ENCODE data around the gene ACD. TPM values are rescaled to one million over a fixed set of nuclear protein-coding genes. Genes with fewer than 3 reads are reported as not detected.

ACD gene
- total and polyA plus RNA-seq, 9 donors: 5.3 to 40.8 (median 29.4) TPM

DNA sequence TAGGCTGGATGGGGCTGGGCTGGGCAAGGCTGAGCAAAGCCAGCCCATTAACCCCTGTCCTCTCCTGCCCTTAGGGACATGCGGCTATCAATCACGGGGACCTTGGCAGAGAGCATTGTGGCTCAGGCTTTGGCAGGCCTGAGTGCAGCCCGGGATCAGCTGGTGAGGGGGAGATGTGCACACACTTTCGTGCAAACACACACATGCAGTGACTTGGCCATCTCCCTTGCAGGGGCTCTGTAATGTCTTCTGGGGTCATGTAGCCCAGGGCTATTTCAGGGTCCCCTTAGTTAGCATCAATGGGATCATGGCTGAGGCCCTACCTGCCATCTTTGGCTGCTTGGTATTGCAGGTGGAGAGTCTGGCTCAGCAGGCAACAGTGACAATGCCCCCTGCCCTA, 8.2 kb downstream of the ACD start:
- Histone ChIP-seq H3K27ac (no peak overlapping the region), H3K36me3 (no peaks in the 10 kb centered on the region), H3K27me3 (peaks cover 6% of the 10 kb centered on the region), H3K4me3 (no peak overlapping the region), H3K9me3 (no peaks in the 10 kb centered on the region), H3K4me1 (ENCODE audit: insufficient read depth) (peaks cover 8% of the 10 kb centered on the region)
- 67 to 75% (median 74%) methylated on average over 4 of the region's 4 CpGs for whole genome bisulfite sequencing, 3 donors
- intact Hi-C loops (cut with DNase I): loop anchor here in 1 of 4 donors (5.0 kb wide), 1 partner anchor 85 kb away; no protein-coding TSS in a partner anchor
- TF ChIP-seq POLR2A (IDR thresholded peaks at IDR 0.05) (no peak), EP300 (IDR thresholded peaks at IDR 0.05) (no peak), CTCF (IDR thresholded peaks at IDR 0.05) (no peak)
- no peak for DNase-seq

DNA sequence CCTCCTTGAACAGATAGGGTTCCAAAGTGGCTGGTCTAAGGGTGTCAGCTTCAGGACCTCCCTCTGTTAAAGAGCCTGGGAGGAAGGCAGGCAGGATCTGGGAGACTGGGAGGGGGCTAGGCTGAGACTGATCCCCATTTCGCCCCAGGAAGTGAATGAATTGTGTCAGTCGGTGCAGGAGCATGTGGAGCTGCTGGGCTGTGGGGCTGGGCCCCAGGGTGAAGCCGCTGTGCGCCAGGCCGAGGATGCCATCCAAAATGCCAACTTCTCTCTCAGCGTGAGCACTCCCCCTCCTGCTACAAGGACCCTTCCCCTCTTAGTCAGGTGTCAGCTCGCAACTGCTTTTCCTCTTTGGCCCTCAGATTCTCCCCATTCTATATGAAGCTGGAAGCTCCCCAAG, 9.0 kb downstream of the ACD start:
- Histone ChIP-seq H3K27me3 (peaks cover 6% of the 10 kb centered on the region), H3K36me3 (no peaks in the 10 kb centered on the region), H3K4me3 (no peak overlapping the region), H3K27ac (no peak overlapping the region), H3K9me3 (no peaks in the 10 kb centered on the region), H3K4me1 (ENCODE audit: insufficient read depth) (peaks cover 8% of the 10 kb centered on the region)
- intact Hi-C loops (cut with DNase I): loop anchor here in 1 of 4 donors (5.0 kb wide), 1 partner anchor 84 kb away; no protein-coding TSS in a partner anchor
- 89 to 93% (median 90%) methylated on average over 7 of the region's 7 CpGs for WGBS, 3 donors
- no peak for TF ChIP-seq CTCF (IDR thresholded peaks at IDR 0.05)
- no peak for TF ChIP-seq EP300 (IDR thresholded peaks at IDR 0.05)
- TF ChIP-seq POLR2A (IDR thresholded peaks at IDR 0.05): no peak
- DNase-seq: no peak

GRCh38 chr16:67650023-67650422, 10.0 kb downstream of the ACD start:
- DNase-seq: no peak

GRCh38 chr16:67649494-67649931, 10.5 kb downstream of the ACD start:
- Histone ChIP-seq H3K4me3 (no peak overlapping the region), H3K4me1 (ENCODE audit: insufficient read depth) (peaks cover 8% of the 10 kb centered on the region), H3K27me3 (peaks cover 6% of the 10 kb centered on the region), H3K27ac (no peak overlapping the region), H3K36me3 (no peaks in the 10 kb centered on the region), H3K9me3 (no peaks in the 10 kb centered on the region)
- intact Hi-C loops (cut with DNase I): loop anchor here in 3 of 4 donors (5.0 to 10.0 kb wide), 3 partner anchors 87 to 105 kb away; partner anchors contain the start of gene CTCF (in 1 of the 3)
- 10 to 20% (median 11%) methylated on average over 34 of the region's 34 CpGs for WGBS, 3 donors
- DNase-seq: no peak
- no peak for TF ChIP-seq CTCF (IDR thresholded peaks at IDR 0.05)
- TF ChIP-seq POLR2A (IDR thresholded peaks at IDR 0.05): no peak
- TF ChIP-seq EP300 (IDR thresholded peaks at IDR 0.05): no peak

More at GRCh38 chr16:67650023-67650422, 10.0 kb downstream of the ACD start:
- TF ChIP-seq POLR2A (IDR thresholded peaks at IDR 0.05) (no peak), EP300 (IDR thresholded peaks at IDR 0.05) (no peak), CTCF (IDR thresholded peaks at IDR 0.05) (no peak)
- Histone ChIP-seq H3K4me3 (no peak overlapping the region), H3K9me3 (no peaks in the 10 kb centered on the region), H3K4me1 (ENCODE audit: insufficient read depth) (peaks cover 8% of the 10 kb centered on the region), H3K27ac (no peak overlapping the region), H3K27me3 (peaks cover 6% of the 10 kb centered on the region), H3K36me3 (no peaks in the 10 kb centered on the region)
- intact Hi-C loops (cut with DNase I): loop anchor here in 1 of 4 donors (5.0 kb wide), 1 partner anchor 83 kb away; no protein-coding TSS in a partner anchor
- WGBS, 3 donors: 51 to 63% (median 59%) methylated on average over 8 of the region's 8 CpGs
